ENCODE results near the gene RGCC.
"Not testable (repeated sequence)": the region's sequence is repeated elsewhere in the genome, so short reads cannot be mapped to it uniquely, and the experiment has no call there.

Gene RGCC

DNA sequence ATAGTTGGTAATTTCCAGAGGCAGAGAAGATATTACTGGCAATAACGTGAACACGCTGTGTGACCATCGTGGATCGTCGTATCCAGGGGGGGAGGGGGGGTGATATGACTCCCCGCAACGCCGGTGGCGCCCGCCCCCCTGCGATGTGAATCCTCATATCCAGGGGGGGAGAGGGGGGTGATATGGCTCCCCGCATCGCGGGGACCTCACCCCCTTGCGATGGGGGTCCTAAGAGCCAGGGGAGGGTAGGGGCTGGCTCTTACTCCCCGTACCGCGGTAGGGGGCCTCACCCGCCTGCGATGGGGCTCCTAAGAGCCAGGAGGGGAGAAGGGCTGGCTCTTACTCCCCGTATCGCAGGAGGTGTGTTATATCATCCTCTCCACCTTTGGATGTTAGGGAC, 31.3 kb upstream of the RGCC start:
- no peak for DNase-seq (ENCODE audit: low read depth)
- TF ChIP-seq, protein P1, sequence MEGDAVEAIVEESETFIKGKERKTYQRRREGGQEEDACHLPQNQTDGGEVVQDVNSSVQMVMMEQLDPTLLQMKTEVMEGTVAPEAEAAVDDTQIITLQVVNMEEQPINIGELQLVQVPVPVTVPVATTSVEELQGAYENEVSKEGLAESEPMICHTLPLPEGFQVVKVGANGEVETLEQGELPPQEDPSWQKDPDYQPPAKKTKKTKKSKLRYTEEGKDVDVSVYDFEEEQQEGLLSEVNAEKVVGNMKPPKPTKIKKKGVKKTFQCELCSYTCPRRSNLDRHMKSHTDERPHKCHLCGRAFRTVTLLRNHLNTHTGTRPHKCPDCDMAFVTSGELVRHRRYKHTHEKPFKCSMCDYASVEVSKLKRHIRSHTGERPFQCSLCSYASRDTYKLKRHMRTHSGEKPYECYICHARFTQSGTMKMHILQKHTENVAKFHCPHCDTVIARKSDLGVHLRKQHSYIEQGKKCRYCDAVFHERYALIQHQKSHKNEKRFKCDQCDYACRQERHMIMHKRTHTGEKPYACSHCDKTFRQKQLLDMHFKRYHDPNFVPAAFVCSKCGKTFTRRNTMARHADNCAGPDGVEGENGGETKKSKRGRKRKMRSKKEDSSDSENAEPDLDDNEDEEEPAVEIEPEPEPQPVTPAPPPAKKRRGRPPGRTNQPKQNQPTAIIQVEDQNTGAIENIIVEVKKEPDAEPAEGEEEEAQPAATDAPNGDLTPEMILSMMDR (IDR thresholded peaks at IDR 0.05; ENCODE audit: low read depth, low read length, missing control alignments), result no peak
- no peak overlapping the region for H3K4me3 ChIP-seq (ENCODE audit: low read depth, low read length)

DNA sequence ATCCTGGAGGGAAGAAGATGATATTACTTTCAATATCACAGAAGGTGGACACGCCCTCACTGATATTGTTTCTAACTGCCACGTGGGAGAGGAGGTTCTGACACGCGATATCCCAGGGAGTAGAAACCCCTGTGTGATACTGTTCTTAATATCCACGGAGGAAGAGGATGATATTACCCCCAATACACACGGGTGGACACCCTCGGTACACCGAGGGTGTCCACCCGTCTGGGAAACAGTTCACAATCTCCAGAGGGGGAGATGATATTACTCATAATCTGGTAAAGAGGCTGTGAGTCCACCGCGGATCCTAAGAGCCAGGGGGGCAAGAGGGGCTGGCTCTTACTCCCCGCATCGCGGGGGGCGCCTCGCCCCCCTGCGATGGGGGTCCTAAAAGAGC, 29.7 kb upstream of the RGCC start:
- TF ChIP-seq, protein P1 (IDR thresholded peaks at IDR 0.05; ENCODE audit: low read depth, low read length, missing control alignments), result no peak
- H3K4me3 ChIP-seq (ENCODE audit: low read depth, low read length), result no peak overlapping the region

DNA sequence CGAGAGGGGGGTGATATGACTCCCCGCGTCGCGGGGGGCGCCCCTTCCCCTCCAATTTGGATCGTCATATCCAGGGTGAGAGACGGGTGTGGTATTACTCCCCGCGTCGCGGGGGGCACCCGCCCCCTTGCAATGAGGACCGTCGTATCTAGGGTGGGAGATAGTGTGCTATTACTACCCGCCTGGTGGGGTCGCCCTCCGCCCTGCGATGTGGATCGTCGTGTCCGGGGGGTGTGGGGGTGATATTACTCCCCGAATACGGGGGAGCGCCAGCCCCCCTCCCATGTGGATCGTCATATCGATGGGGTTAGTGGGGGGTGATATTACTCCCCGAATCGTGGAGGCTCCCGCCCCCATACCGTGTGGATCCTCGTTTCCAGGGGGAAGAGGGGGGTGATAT, 29.2 kb upstream of the RGCC start:
- H3K4me3 ChIP-seq (ENCODE audit: low read depth, low read length), result no peak overlapping the region
- TF ChIP-seq, protein P1 (IDR thresholded peaks at IDR 0.05; ENCODE audit: low read depth, low read length, missing control alignments), result no peak
- DNase-seq (ENCODE audit: low read depth), result no peak

More for the DNA sequence above, 29.7 kb upstream of the RGCC start:
- DNase-seq (ENCODE audit: low read depth), result no peak

DNA sequence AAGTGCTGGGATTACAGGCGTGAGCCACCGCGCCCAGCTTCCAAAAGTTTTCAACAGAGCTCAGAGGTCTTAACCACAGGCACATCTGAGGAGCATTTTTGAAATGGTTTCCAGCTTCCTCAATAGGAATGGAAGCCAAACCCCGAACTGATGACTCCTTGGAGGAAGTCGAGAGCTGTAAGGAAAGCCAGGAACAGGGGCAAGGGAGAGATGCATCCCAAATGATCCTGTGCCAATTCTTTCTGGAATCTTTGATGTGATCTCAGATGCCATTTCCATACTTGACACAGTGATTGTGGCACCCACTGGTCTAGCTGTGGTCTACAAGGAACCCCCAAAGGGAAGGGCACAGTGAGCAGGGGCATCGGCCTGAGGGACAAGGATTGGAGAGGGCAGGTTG, 23.3 kb upstream of the RGCC start:
- not testable (repeated sequence) for DNase-seq (ENCODE audit: low read depth); H3K4me3 ChIP-seq (ENCODE audit: low read depth, low read length)

DNA sequence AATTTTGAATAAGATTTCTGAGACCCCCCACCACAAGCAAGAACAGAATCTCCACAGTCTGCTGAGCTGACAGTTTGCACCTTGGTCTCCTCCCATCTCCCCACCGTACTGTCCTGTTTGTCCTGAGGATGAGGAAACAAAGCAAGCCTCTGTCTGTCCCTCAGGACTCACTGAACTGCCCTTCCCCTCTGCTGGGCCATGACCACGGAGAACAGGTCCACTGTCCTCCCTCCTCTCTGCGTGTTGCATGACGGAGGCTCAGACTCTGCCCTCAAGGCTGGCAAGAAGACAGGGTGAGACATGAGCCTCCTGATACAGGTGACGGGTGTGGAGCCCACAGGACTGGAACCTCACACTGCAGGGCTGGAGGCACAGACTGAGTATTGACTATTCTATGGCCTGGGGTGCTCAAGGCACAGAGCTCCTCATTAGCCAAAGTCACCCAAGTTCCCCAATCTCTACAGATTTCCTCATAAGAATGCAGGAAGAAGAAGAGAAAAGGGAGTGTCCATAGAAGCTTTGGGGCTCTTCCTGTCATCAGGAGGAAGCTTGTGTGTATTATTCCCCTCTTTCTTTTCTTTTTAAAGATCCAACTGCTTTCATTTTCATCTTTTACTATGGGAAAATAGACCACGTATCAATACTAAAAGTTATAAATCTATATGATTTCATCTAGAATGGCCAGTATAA, 22.4 kb upstream of the RGCC start:
- no peak for DNase-seq (ENCODE audit: low read depth)
- TF ChIP-seq, protein P1 (IDR thresholded peaks at IDR 0.05; ENCODE audit: low read depth, low read length, missing control alignments), result no peak
- H3K4me3 ChIP-seq (ENCODE audit: low read depth, low read length), result no peak overlapping the region

DNA sequence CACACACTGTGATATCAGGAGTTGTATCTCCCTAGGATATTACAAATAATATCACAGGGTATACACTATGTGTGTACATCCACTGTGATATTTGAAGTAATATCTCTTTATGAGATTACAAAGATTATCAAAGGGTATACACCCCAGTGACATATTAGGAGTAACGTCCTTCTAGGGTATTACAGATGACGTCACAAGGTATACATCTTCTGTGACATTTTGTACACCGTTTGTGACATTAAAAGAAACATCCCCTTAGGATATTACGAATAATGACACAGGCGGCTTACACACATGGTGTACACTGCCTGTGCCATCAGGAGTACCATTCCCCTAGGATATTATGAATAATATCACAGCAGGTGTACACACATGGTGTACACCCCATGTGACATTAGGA, 13.4 kb upstream of the RGCC start:
- TF ChIP-seq, protein P1 (IDR thresholded peaks at IDR 0.05; ENCODE audit: low read depth, low read length, missing control alignments), result no peak
- H3K4me3 ChIP-seq (ENCODE audit: low read depth, low read length), result no peak overlapping the region
- no peak for DNase-seq (ENCODE audit: low read depth)

DNA sequence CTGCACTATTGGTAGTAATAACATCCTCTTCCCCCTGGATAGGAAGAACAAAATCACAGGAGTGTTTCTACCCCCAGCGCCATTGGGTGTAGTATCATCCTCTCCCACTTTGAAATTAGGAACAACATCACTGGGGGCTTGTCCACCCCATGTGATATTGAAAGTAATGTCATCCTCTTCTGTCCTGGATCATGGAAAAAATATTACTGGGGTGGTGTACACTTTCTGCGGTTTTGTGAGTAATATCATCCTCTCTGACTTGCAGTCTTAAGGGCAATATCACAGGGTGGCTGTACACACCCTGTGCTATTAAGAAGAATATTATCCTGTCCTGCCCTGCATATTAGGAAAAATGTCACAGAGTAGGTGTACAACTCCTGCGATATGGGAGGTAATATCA, 4.9 kb upstream of the RGCC start:
- H3K4me3 ChIP-seq (ENCODE audit: low read depth, low read length), result no peak overlapping the region
- TF ChIP-seq, protein P1 (IDR thresholded peaks at IDR 0.05; ENCODE audit: low read depth, low read length, missing control alignments), result no peak
- DNase-seq (ENCODE audit: low read depth), result no peak

Measured in GM12864 (cell line).